Measurements from ENCODE around the gene MANBA. TPM values are rescaled to one million over a fixed set of nuclear protein-coding genes. Genes with fewer than 3 reads are reported as not detected.

The MANBA gene
- 48.9 and 49.7 TPM in 2 replicates for total RNA-seq
- long read RNA-seq, transcript MANBA-201 (17 exons, 3,361 nt), result major isoform, 360 of 422 reads
- long read RNA-seq, partial matches to known transcripts, result 21 of 422 reads
- long read RNA-seq, other reads (novel, unspliced or antisense), result 36 of 422 reads

DNA sequence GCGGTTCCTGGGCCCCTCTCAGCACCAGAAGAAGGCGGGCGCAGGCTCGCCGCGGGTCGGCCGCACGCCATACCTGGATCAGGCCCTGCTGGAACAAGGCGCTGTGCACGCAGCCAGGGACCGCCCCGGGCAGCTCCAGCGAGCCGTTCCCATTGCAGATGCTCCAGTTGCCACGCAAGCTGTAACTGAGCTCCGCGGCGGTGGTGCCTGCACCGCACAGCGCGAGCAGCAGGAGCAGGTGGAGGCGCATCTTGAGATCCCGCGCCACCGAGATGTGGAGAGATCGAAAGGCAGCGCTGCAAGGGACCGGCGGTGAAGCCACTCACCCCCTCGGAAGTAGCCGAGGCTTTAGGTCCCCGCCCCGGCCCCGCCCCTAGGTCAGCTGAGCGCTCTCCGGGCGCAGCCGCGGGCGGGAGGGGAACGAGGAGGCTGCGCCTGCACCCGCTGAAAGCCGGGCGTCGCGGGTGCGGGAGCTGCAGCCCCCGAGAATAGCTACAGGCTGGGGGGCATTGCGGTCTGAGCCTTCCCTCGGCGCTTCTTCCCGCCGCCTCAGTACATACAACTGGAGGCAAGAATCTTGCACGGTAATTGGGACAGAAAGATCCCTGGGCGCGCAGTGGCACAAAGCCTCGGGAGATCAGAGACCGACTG, at the start of gene MANBA:
TSS of gene MANBA (minus strand) at position 324 of the 651 bp plus-strand sequence. CDS start at position 250, 74 bp downstream.
- Mint-ChIP-seq H3K27ac (peak within 1 kb of the TSS; percentile 98), H3K4me3 (ENCODE audit: low read depth) (peak within 1 kb of the TSS; percentile 94), H3K36me3 (ENCODE audit: insufficient read depth) (peaks cover 3% of the 10 kb centered on the region), H3K27me3 (peaks cover 5% of the 10 kb centered on the region), H3K9me3 (ENCODE audit: low read depth) (no peaks in the 10 kb centered on the region), H3K4me1 (ENCODE audit: low read depth) (peaks cover 27% of the 10 kb centered on the region)
- DNase-seq (ENCODE audit: low spot score, unreplicated experiment), result peak; percentile 63
- TF ChIP-seq, protein P1, sequence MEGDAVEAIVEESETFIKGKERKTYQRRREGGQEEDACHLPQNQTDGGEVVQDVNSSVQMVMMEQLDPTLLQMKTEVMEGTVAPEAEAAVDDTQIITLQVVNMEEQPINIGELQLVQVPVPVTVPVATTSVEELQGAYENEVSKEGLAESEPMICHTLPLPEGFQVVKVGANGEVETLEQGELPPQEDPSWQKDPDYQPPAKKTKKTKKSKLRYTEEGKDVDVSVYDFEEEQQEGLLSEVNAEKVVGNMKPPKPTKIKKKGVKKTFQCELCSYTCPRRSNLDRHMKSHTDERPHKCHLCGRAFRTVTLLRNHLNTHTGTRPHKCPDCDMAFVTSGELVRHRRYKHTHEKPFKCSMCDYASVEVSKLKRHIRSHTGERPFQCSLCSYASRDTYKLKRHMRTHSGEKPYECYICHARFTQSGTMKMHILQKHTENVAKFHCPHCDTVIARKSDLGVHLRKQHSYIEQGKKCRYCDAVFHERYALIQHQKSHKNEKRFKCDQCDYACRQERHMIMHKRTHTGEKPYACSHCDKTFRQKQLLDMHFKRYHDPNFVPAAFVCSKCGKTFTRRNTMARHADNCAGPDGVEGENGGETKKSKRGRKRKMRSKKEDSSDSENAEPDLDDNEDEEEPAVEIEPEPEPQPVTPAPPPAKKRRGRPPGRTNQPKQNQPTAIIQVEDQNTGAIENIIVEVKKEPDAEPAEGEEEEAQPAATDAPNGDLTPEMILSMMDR (IDR thresholded peaks at IDR 0.05; ENCODE audit: unreplicated experiment), result no peak

DNA sequence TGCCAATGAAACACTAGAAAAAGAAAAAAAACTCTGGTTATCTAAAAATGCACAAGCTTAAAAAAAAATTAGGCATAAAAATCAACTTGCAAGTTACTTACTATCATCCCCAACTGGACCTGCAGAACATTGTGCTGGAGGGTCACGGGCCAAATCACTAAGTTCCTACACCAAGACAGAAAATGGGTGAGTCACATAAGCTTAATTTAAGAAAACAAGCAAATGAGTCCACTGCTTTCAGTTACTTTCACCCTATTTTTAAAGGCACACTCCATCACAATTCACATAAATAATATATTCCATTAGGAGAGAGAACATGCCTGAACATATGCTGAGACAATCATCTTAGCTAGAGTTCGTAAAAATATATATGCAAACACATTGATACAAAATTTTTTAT, 48.9 kb upstream of the MANBA start:
- H3K36me3 Mint-ChIP-seq (ENCODE audit: insufficient read depth), result peaks cover 21% of the 10 kb centered on the region
- H3K4me1 Mint-ChIP-seq (ENCODE audit: low read depth), result peaks cover 15% of the 10 kb centered on the region
- no peak overlapping the region for H3K4me3 Mint-ChIP-seq (ENCODE audit: low read depth)
- peak overlapping the region; percentile 10 for H3K27ac Mint-ChIP-seq
- DNase-seq (ENCODE audit: low spot score, unreplicated experiment), result no peak
- H3K27me3 Mint-ChIP-seq, result no peaks in the 10 kb centered on the region
- H3K9me3 Mint-ChIP-seq (ENCODE audit: low read depth), result no peaks in the 10 kb centered on the region
- TF ChIP-seq, protein P1 (IDR thresholded peaks at IDR 0.05; ENCODE audit: unreplicated experiment), result no peak

DNA sequence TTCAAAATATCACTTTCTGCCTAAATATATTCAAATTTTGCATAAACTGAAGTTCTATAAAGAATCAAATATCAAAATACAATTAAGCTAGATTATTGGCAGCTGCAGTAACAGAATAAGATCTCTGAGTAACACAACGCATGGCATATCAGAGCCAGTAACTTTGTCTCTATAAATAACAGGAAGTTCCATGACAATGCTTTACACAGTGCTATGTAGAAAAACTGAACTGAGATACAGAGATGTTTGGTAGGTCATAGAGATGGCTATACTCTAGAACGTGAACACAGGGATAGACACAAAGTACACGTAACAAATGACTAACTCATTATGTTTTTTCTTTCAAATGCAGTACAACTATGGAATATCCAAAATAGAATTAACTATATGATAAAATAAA, 48.4 kb upstream of the MANBA start:
- no peaks in the 10 kb centered on the region for H3K9me3 Mint-ChIP-seq (ENCODE audit: low read depth)
- TF ChIP-seq, protein P1 (IDR thresholded peaks at IDR 0.05; ENCODE audit: unreplicated experiment), result no peak
- DNase-seq (ENCODE audit: low spot score, unreplicated experiment), result no peak
- peaks cover 21% of the 10 kb centered on the region for H3K36me3 Mint-ChIP-seq (ENCODE audit: insufficient read depth)
- H3K27ac Mint-ChIP-seq, result no peak overlapping the region
- H3K4me1 Mint-ChIP-seq (ENCODE audit: low read depth), result peaks cover 15% of the 10 kb centered on the region
- H3K27me3 Mint-ChIP-seq, result no peaks in the 10 kb centered on the region
- H3K4me3 Mint-ChIP-seq (ENCODE audit: low read depth), result no peak overlapping the region

DNA sequence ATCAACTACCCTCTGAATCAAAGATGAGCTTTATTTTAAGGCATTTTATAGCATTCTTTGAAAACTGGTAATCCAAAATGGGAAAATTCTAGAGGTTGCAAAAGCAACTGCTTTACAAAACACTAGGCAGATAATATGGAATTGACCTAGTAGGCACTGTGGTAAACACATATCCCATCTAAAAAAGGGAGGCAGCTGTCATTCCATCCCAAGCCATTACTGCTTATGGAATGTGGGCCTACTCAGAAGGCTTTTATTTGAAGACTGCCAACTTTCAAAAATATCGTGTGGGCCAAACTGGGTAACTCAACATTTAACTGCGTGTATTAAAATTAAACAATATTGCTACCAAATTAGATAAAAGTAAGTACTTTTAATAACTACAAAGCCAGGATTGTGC, 47.2 kb upstream of the MANBA start:
- H3K27me3 Mint-ChIP-seq, result no peaks in the 10 kb centered on the region
- no peaks in the 10 kb centered on the region for H3K9me3 Mint-ChIP-seq (ENCODE audit: low read depth)
- H3K27ac Mint-ChIP-seq, result no peak overlapping the region
- no peak overlapping the region for H3K4me3 Mint-ChIP-seq (ENCODE audit: low read depth)
- no peak for DNase-seq (ENCODE audit: low spot score, unreplicated experiment)
- TF ChIP-seq, protein P1 (IDR thresholded peaks at IDR 0.05; ENCODE audit: unreplicated experiment), result no peak
- H3K36me3 Mint-ChIP-seq (ENCODE audit: insufficient read depth), result peaks cover 18% of the 10 kb centered on the region
- H3K4me1 Mint-ChIP-seq (ENCODE audit: low read depth), result peaks cover 11% of the 10 kb centered on the region

DNA sequence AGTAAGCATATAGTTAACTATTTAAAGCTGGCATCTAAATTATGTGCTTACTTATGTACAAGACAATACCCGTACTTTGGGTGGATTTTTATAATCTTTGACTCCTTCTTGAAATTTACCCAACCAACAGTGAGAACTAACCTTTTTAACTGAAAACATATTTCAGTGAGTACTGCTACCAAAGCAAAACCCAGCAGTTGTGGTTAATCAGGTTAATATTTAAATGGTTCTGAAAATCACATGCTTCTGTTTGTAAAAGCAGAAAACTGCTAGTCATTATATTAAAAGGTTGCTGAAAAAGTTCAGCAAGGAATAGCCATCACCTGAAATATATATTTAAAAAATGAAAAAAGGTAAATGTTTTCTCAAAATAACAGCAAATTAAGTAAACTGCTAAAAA, 46.6 kb upstream of the MANBA start:
- peaks cover 11% of the 10 kb centered on the region for H3K4me1 Mint-ChIP-seq (ENCODE audit: low read depth)
- H3K9me3 Mint-ChIP-seq (ENCODE audit: low read depth), result no peaks in the 10 kb centered on the region
- TF ChIP-seq, protein P1 (IDR thresholded peaks at IDR 0.05; ENCODE audit: unreplicated experiment), result no peak
- no peak overlapping the region for H3K4me3 Mint-ChIP-seq (ENCODE audit: low read depth)
- no peaks in the 10 kb centered on the region for H3K27me3 Mint-ChIP-seq
- no peak overlapping the region for H3K27ac Mint-ChIP-seq
- peaks cover 20% of the 10 kb centered on the region for H3K36me3 Mint-ChIP-seq (ENCODE audit: insufficient read depth)
- DNase-seq (ENCODE audit: low spot score, unreplicated experiment), result no peak
